ENCODE results near the gene SEL1L3.

Gene SEL1L3

GRCh38 chr4:25759101-25759500, 103.7 kb downstream of the SEL1L3 start:
- no peak overlapping the region for H3K27ac ChIP-seq (ENCODE audit: low read length)

GRCh38 chr4:25757452-25757851, 105.3 kb downstream of the SEL1L3 start:
- no peaks in the 10 kb centered on the region for H3K4me1 ChIP-seq (ENCODE audit: control insufficient read depth, insufficient read depth, low read length)

More at GRCh38 chr4:25759101-25759500, 103.7 kb downstream of the SEL1L3 start:
- Histone ChIP-seq H3K4me3 (ENCODE audit: low read length) (no peak overlapping the region), H3K27me3 (ENCODE audit: control insufficient read depth, insufficient read depth, low read length) (no peaks in the 10 kb centered on the region), H3K36me3 (ENCODE audit: control insufficient read depth, insufficient read depth, low read length) (peaks cover 4% of the 10 kb centered on the region; the same call in 1 of the 2 replicates), H3K4me1 (ENCODE audit: control insufficient read depth, insufficient read depth, low read length) (no peaks in the 10 kb centered on the region), H3K9me3 (ENCODE audit: control insufficient read depth, insufficient read depth, low read length) (no peaks in the 10 kb centered on the region)
- no peak for DNase-seq (ENCODE audit: low read depth, low spot score)
- no CpG with 5 or more reads among the region's 8 CpGs for WGBS (ENCODE audit: insufficient coverage, insufficient read length)

GRCh38 chr4:25756503-25756902, 106.3 kb downstream of the SEL1L3 start:
- Histone ChIP-seq H3K9me3 (ENCODE audit: control insufficient read depth, insufficient read depth, low read length) (no peaks in the 10 kb centered on the region), H3K4me3 (ENCODE audit: low read length) (no peak overlapping the region), H3K36me3 (ENCODE audit: control insufficient read depth, insufficient read depth, low read length) (peaks cover 4% of the 10 kb centered on the region; the same call in 1 of the 2 replicates), H3K27me3 (ENCODE audit: control insufficient read depth, insufficient read depth, low read length) (no peaks in the 10 kb centered on the region), H3K27ac (ENCODE audit: low read length) (no peak overlapping the region), H3K4me1 (ENCODE audit: control insufficient read depth, insufficient read depth, low read length) (no peaks in the 10 kb centered on the region)
- no CpG with 5 or more reads among the region's 5 CpGs for WGBS (ENCODE audit: insufficient coverage, insufficient read length)
- DNase-seq (ENCODE audit: low read depth, low spot score), result no peak

More at GRCh38 chr4:25757452-25757851, 105.3 kb downstream of the SEL1L3 start:
- no CpG with 5 or more reads among the region's 8 CpGs for WGBS (ENCODE audit: insufficient coverage, insufficient read length)
- Histone ChIP-seq H3K27me3 (ENCODE audit: control insufficient read depth, insufficient read depth, low read length) (no peaks in the 10 kb centered on the region), H3K4me3 (ENCODE audit: low read length) (no peak overlapping the region), H3K36me3 (ENCODE audit: control insufficient read depth, insufficient read depth, low read length) (peaks cover 4% of the 10 kb centered on the region; the same call in 1 of the 2 replicates), H3K27ac (ENCODE audit: low read length) (no peak overlapping the region), H3K9me3 (ENCODE audit: control insufficient read depth, insufficient read depth, low read length) (no peaks in the 10 kb centered on the region)
- no peak for DNase-seq (ENCODE audit: low read depth, low spot score)

- H3K4me1 ChIP-seq (ENCODE audit: control insufficient read depth, insufficient read depth, low read length), result no peaks in the 10 kb centered on the region
- no peaks in the 10 kb centered on the region for H3K27me3 ChIP-seq (ENCODE audit: control insufficient read depth, insufficient read depth, low read length)
- no peak for DNase-seq (ENCODE audit: low read depth, low spot score)
- H3K27ac ChIP-seq (ENCODE audit: low read length), result no peak overlapping the region
- no peak overlapping the region for H3K4me3 ChIP-seq (ENCODE audit: low read length)
- peaks cover 4% of the 10 kb centered on the region; the same call in 1 of the 2 replicates for H3K36me3 ChIP-seq (ENCODE audit: control insufficient read depth, insufficient read depth, low read length)
- no CpG with 5 or more reads among the region's 9 CpGs for WGBS (ENCODE audit: insufficient coverage, insufficient read length)
- H3K9me3 ChIP-seq (ENCODE audit: control insufficient read depth, insufficient read depth, low read length), result no peaks in the 10 kb centered on the region
These were observed 106.9 kb downstream of the SEL1L3 start for GRCh38 chr4:25755911-25756310.

GRCh38 chr4:25753239-25753638, 109.5 kb downstream of the SEL1L3 start:
- Histone ChIP-seq H3K27me3 (ENCODE audit: control insufficient read depth, insufficient read depth, low read length) (no peaks in the 10 kb centered on the region), H3K36me3 (ENCODE audit: control insufficient read depth, insufficient read depth, low read length) (peaks cover 4% of the 10 kb centered on the region; the same call in 1 of the 2 replicates), H3K4me1 (ENCODE audit: control insufficient read depth, insufficient read depth, low read length) (no peaks in the 10 kb centered on the region), H3K9me3 (ENCODE audit: control insufficient read depth, insufficient read depth, low read length) (no peaks in the 10 kb centered on the region), H3K27ac (ENCODE audit: low read length) (no peak overlapping the region), H3K4me3 (ENCODE audit: low read length) (no peak overlapping the region)
- no peak for DNase-seq (ENCODE audit: low read depth, low spot score)
- WGBS (ENCODE audit: insufficient coverage, insufficient read length), result no CpG with 5 or more reads among the region's 5 CpGs

- Histone ChIP-seq H3K36me3 (ENCODE audit: control insufficient read depth, insufficient read depth, low read length) (no peaks in the 10 kb centered on the region), H3K9me3 (ENCODE audit: control insufficient read depth, insufficient read depth, low read length) (no peaks in the 10 kb centered on the region), H3K27me3 (ENCODE audit: control insufficient read depth, insufficient read depth, low read length) (no peaks in the 10 kb centered on the region), H3K4me3 (ENCODE audit: low read length) (no peak overlapping the region), H3K27ac (ENCODE audit: low read length) (no peak overlapping the region), H3K4me1 (ENCODE audit: control insufficient read depth, insufficient read depth, low read length) (no peaks in the 10 kb centered on the region)
- no CpG with 5 or more reads among the region's 4 CpGs for WGBS (ENCODE audit: insufficient coverage, insufficient read length)
- no peak for DNase-seq (ENCODE audit: low read depth, low spot score)
These were observed 111.9 kb downstream of the SEL1L3 start for GRCh38 chr4:25750874-25751273.

- Histone ChIP-seq H3K9me3 (ENCODE audit: control insufficient read depth, insufficient read depth, low read length) (no peaks in the 10 kb centered on the region), H3K36me3 (ENCODE audit: control insufficient read depth, insufficient read depth, low read length) (no peaks in the 10 kb centered on the region), H3K27ac (ENCODE audit: low read length) (no peak overlapping the region), H3K4me1 (ENCODE audit: control insufficient read depth, insufficient read depth, low read length) (no peaks in the 10 kb centered on the region), H3K4me3 (ENCODE audit: low read length) (no peak overlapping the region), H3K27me3 (ENCODE audit: control insufficient read depth, insufficient read depth, low read length) (no peaks in the 10 kb centered on the region)
- DNase-seq (ENCODE audit: low read depth, low spot score), result no peak
- no CpG with 5 or more reads among the region's 5 CpGs for WGBS (ENCODE audit: insufficient coverage, insufficient read length)
These were observed 113.5 kb downstream of the SEL1L3 start for GRCh38 chr4:25749150-25749794.

GRCh38 chr4:25743971-25744370, 118.8 kb downstream of the SEL1L3 start:
- no CpG with 5 or more reads among the region's 3 CpGs for WGBS (ENCODE audit: insufficient coverage, insufficient read length)
- Histone ChIP-seq H3K4me1 (ENCODE audit: control insufficient read depth, insufficient read depth, low read length) (no peaks in the 10 kb centered on the region), H3K4me3 (ENCODE audit: low read length) (no peak overlapping the region), H3K36me3 (ENCODE audit: control insufficient read depth, insufficient read depth, low read length) (no peaks in the 10 kb centered on the region), H3K9me3 (ENCODE audit: control insufficient read depth, insufficient read depth, low read length) (no peaks in the 10 kb centered on the region), H3K27me3 (ENCODE audit: control insufficient read depth, insufficient read depth, low read length) (no peaks in the 10 kb centered on the region), H3K27ac (ENCODE audit: low read length) (no peak overlapping the region)
- no peak for DNase-seq (ENCODE audit: low read depth, low spot score)

GRCh38 chr4:25729564-25729963, 133.2 kb downstream of the SEL1L3 start:
- DNase-seq (ENCODE audit: low read depth, low spot score), result no peak
- Histone ChIP-seq H3K4me1 (ENCODE audit: control insufficient read depth, insufficient read depth, low read length) (no peaks in the 10 kb centered on the region), H3K4me3 (ENCODE audit: low read length) (no peak overlapping the region), H3K27ac (ENCODE audit: low read length) (no peak overlapping the region), H3K27me3 (ENCODE audit: control insufficient read depth, insufficient read depth, low read length) (no peaks in the 10 kb centered on the region), H3K36me3 (ENCODE audit: control insufficient read depth, insufficient read depth, low read length) (no peaks in the 10 kb centered on the region), H3K9me3 (ENCODE audit: control insufficient read depth, insufficient read depth, low read length) (no peaks in the 10 kb centered on the region)
- no CpG with 5 or more reads among the region's 9 CpGs for WGBS (ENCODE audit: insufficient coverage, insufficient read length)

GRCh38 chr4:25728886-25729285, 133.9 kb downstream of the SEL1L3 start:
- DNase-seq (ENCODE audit: low read depth, low spot score), result no peak
- no CpG with 5 or more reads among the region's 3 CpGs for WGBS (ENCODE audit: insufficient coverage, insufficient read length)
- H3K4me1 ChIP-seq (ENCODE audit: control insufficient read depth, insufficient read depth, low read length), result no peaks in the 10 kb centered on the region
- H3K9me3 ChIP-seq (ENCODE audit: control insufficient read depth, insufficient read depth, low read length), result no peaks in the 10 kb centered on the region
- H3K27me3 ChIP-seq (ENCODE audit: control insufficient read depth, insufficient read depth, low read length), result no peaks in the 10 kb centered on the region
- H3K36me3 ChIP-seq (ENCODE audit: control insufficient read depth, insufficient read depth, low read length), result no peaks in the 10 kb centered on the region
- no peak overlapping the region for H3K27ac ChIP-seq (ENCODE audit: low read length)
- H3K4me3 ChIP-seq (ENCODE audit: low read length), result no peak overlapping the region
